Upper lobe of right lung (tissue), 1 donor: ENCODE results near the gene SYNPO2. TPM values are rescaled to one million over a fixed set of nuclear protein-coding genes. Genes with fewer than 3 reads are reported as not detected.
"Not testable (repeated sequence)": the region's sequence is repeated elsewhere in the genome, so short reads cannot be mapped to it uniquely, and the experiment has no call there.

Experiments used
- ATAC-seq: fragments of 200-7000 bp; cut with Tn5 transposase; one replicate; pipeline ENCODE4 v1.9.1; 2020; ENCODE audit warnings: mild to moderate bottlenecking, moderate library complexity
- DNase-seq: peaks from one replicate; pipeline ENCODE4 v3.0.0-alpha.2; 2020
- H3K27ac ChIP-seq: fragments of 200-600 bp; one replicate; pipeline ENCODE4 v1.8.0; 2022
- H3K27me3 ChIP-seq: fragments of 200-600 bp; one replicate; pipeline ENCODE4 v1.8.0; 2022; ENCODE audit warnings: mild to moderate bottlenecking
- H3K36me3 ChIP-seq: fragments of 200-600 bp; one replicate; pipeline ENCODE4 v1.8.0; 2022
- H3K4me1 ChIP-seq: fragments of 200-600 bp; one replicate; pipeline ENCODE4 v1.8.0; 2022
- H3K4me3 ChIP-seq: fragments of 200-600 bp; one replicate; pipeline ENCODE4 v1.8.0; 2022; ENCODE audit warnings: mild to moderate bottlenecking
- H3K9me3 ChIP-seq: fragments of 200-600 bp; one replicate; pipeline ENCODE4 v1.8.0; 2022
- intact Hi-C: fragments of 100-400 bp; cut with DNase I; formaldehyde crosslinking; loops from one replicate; pipeline ENCODE4 v1.11.0; 2022
- total RNA-seq: library from RNA; stranded (reverse); fragmentation: NEBNext Ultra II Directional; extraction: Animal tissue kit (Norgen Biotek cat#: 25700); gene quantifications from one replicate; pipeline ENCODE4 v1.2.1, GENCODE V29; 2021
- TF ChIP-seq, protein P1 (sequence below): fragments of 200-600 bp; IDR thresholded peaks from one replicate; pipeline ENCODE4 v1.8.0; 2022; ENCODE audit warnings: antibody characterized with exemption
- donor health status: DM: no; HTN: yes; CAD: no; lungs with severe emphysema.

SYNPO2 gene
- total RNA-seq, 1 donor from 2014 or later, result 38.9 TPM

- intact Hi-C loops, result no loop called here
- TF ChIP-seq, protein P1, sequence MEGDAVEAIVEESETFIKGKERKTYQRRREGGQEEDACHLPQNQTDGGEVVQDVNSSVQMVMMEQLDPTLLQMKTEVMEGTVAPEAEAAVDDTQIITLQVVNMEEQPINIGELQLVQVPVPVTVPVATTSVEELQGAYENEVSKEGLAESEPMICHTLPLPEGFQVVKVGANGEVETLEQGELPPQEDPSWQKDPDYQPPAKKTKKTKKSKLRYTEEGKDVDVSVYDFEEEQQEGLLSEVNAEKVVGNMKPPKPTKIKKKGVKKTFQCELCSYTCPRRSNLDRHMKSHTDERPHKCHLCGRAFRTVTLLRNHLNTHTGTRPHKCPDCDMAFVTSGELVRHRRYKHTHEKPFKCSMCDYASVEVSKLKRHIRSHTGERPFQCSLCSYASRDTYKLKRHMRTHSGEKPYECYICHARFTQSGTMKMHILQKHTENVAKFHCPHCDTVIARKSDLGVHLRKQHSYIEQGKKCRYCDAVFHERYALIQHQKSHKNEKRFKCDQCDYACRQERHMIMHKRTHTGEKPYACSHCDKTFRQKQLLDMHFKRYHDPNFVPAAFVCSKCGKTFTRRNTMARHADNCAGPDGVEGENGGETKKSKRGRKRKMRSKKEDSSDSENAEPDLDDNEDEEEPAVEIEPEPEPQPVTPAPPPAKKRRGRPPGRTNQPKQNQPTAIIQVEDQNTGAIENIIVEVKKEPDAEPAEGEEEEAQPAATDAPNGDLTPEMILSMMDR, result no peak
- ATAC-seq (no peak), DNase-seq (no peak)
- no peaks in the 10 kb centered on the region for H3K36me3 ChIP-seq
- peaks cover 7% of the 10 kb centered on the region for H3K4me1 ChIP-seq
- H3K9me3 ChIP-seq, result no peaks in the 10 kb centered on the region
- H3K4me3 ChIP-seq, result no peak overlapping the region
- H3K27me3 ChIP-seq, result no peaks in the 10 kb centered on the region
- H3K27ac ChIP-seq, result no peak overlapping the region
Measured at GRCh38 chr4:118994030-118994429, 105.4 kb downstream of the SYNPO2 start.

DNA sequence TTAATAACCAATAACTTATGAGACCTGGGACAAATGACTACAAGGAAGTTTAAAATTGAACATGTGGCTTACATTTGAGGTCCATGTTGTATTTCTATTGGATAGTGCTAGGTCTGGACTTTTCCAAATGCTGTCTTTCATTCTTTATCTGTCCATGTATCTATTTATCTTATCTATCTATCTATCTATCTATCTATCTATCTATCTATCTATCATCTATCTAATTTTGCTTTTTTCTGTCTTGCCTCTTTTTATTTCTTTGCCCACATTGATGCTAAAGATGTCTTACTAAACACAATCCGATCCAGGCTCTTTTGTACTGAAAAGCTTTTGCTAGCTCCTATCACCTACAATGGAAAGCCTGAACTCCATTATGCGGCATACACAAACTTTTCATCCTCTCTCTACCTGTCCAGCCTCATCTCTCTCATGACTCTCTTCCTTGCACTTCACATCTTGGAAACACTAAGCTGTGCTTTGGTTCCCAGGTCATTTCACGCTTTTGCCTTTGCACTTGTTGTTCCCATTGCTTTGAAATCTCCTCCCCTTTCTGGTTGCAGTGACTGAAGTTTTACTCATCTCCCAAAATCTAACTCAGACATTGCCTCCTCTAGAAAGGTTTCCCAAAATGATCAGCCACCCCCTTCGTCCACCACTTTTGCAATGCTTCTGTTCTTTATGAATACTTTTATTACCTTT is 107.2 kb downstream of the SYNPO2 start:
- H3K4me3 ChIP-seq, result no peak overlapping the region
- ATAC-seq (no peak), DNase-seq (no peak)
- no peaks in the 10 kb centered on the region for H3K9me3 ChIP-seq
- intact Hi-C loops, result no loop called here
- H3K4me1 ChIP-seq, result no peaks in the 10 kb centered on the region
- H3K27ac ChIP-seq, result no peak overlapping the region
- H3K36me3 ChIP-seq, result no peaks in the 10 kb centered on the region
- no peaks in the 10 kb centered on the region for H3K27me3 ChIP-seq
- TF ChIP-seq, protein P1, result no peak

DNA sequence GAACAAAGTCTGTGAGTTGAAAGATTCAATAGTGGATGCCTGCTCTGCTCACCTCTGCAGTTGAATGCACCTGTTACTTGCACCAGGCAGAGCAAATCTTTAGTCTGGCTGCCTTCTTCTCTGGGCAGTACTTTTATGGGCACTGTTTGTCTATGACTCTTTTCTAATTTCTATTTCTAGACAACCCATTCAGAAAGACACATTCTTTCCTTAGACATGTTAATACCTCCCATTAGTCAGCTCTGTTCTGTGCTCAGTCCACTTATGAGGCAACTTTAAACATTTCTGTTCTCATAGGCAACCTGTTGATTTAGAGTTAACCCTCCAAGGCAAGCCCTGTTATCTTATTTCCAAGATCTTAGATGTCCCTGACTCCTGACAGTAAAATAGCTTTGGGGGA is 108.9 kb downstream of the SYNPO2 start:
- Histone ChIP-seq H3K27me3 (no peaks in the 10 kb centered on the region), H3K4me3 (no peak overlapping the region), H3K27ac (no peak overlapping the region), H3K4me1 (no peaks in the 10 kb centered on the region), H3K36me3 (no peaks in the 10 kb centered on the region), H3K9me3 (no peaks in the 10 kb centered on the region)
- intact Hi-C loops, result no loop called here
- DNase-seq, result no peak
- TF ChIP-seq, protein P1, result no peak
- ATAC-seq, result peak; percentile 32

- Histone ChIP-seq H3K4me3 (no peak overlapping the region), H3K27me3 (no peaks in the 10 kb centered on the region), H3K9me3 (no peaks in the 10 kb centered on the region), H3K36me3 (no peaks in the 10 kb centered on the region), H3K27ac (no peak overlapping the region), H3K4me1 (no peaks in the 10 kb centered on the region)
- intact Hi-C loops, result no loop called here
- TF ChIP-seq, protein P1, result no peak
- DNase-seq, result no peak
- ATAC-seq, result no peak
Measured at GRCh38 chr4:118999919-119000318, 111.3 kb downstream of the SYNPO2 start.

GRCh38 chr4:119000400-119000799 is 111.7 kb downstream of the SYNPO2 start:
- Histone ChIP-seq H3K36me3 (no peaks in the 10 kb centered on the region), H3K27ac (no peak overlapping the region), H3K9me3 (no peaks in the 10 kb centered on the region), H3K4me3 (no peak overlapping the region), H3K27me3 (no peaks in the 10 kb centered on the region), H3K4me1 (no peaks in the 10 kb centered on the region)
- intact Hi-C loops, result no loop called here
- DNase-seq (no peak), ATAC-seq (no peak)
- TF ChIP-seq, protein P1, result no peak

- intact Hi-C loops, result no loop called here
- Histone ChIP-seq H3K27ac (no peak overlapping the region), H3K36me3 (no peaks in the 10 kb centered on the region), H3K4me1 (no peaks in the 10 kb centered on the region), H3K9me3 (no peaks in the 10 kb centered on the region), H3K27me3 (no peaks in the 10 kb centered on the region), H3K4me3 (no peak overlapping the region)
- ATAC-seq (no peak), DNase-seq (no peak)
- TF ChIP-seq, protein P1, result no peak
Measured at GRCh38 chr4:119002476-119002875, 113.8 kb downstream of the SYNPO2 start.

GRCh38 chr4:119003001-119003400 is 114.3 kb downstream of the SYNPO2 start:
- H3K27me3 ChIP-seq, intact Hi-C loops, DNase-seq, H3K36me3 ChIP-seq, H3K4me1 ChIP-seq, H3K4me3 ChIP-seq, H3K27ac ChIP-seq, H3K9me3 ChIP-seq: not testable (repeated sequence)
- peak; percentile 52 for ATAC-seq
